Measurements from ENCODE around the gene ABCA7.
"Not testable (repeated sequence)": the region's sequence is repeated elsewhere in the genome, so short reads cannot be mapped to it uniquely, and the experiment has no call there.

GRCh38 chr19:1023883-1024188, 16.1 kb upstream of the ABCA7 start:
- TF ChIP-seq EP300 (IDR thresholded peaks at IDR 0.05); POLR2AphosphoS5 (IDR thresholded peaks at IDR 0.05); POLR2A (IDR thresholded peaks at IDR 0.05; ENCODE audit: low read depth); CTCF (IDR thresholded peaks at IDR 0.05): not testable (repeated sequence)

All from esophagus muscularis mucosa (tissue), 4 donors.